GM18873 (cell line): Measurements from ENCODE around the gene RAB38.

Source experiments
- ATAC-seq: cut with Tn5 transposase; IDR thresholded peaks from one replicate; pipeline ENCODE4 v1.9.1; 2021; ENCODE audit warnings: mild to moderate bottlenecking, moderate library complexity, moderate number of reproducible peaks; ENCODE audit not compliant: unreplicated experiment, low FRiP score

Gene RAB38

DNA sequence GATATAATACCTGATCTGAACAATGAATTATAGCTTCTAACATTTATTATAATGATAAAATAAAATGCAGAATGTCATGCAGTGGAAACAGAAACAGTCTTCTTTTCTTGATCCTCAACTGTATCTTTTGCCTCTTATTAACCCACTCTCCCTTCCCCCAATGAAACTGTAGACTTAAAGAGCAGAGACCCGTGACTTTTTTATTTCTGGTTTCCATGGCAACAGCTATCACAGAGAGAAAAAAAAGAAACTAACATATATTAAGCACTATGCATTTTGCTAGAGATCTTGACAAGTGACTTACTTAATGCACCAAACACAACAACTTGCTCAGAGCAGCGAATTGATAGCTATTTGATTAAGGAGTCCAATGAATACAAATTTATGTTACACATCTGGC is 69.3 kb downstream of the RAB38 start:
- no peak for ATAC-seq

DNA sequence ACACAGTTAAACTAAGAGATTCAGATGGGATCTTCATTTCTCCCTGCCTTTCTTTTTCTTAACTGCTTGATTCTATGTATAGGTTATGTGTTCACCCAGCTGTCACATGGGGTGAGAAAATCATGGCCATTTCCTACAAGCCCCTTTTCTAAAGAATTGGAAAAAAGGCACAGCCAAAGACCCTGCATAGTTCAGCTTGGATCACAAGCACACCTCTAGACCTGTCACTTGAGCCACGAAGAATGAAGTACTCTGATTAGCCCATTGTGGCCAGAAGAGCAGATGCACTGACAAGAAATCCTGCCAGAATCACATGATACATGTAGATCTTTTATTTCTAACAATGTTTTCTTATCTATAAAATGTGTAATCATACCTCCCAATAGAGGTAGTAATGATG is 69.7 kb downstream of the RAB38 start:
- no peak for ATAC-seq

DNA sequence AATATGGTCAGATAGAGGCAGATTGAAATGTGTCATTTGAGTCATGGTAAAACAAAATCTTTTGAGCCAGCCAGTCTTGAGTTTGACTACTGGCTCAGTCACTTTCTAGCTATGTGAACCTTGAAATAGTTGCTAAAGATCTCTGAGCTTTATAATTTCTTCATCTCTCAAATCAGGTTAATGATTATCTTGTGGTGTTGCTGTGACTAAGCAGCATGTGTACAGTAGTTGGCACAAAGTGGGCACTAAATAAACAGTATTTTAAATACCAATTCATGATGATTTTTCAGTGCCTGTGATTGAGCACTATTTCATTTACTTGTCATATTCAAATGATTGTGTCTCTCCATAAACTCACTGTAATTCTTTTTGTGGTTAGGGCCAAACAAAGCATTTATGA is 70.8 kb downstream of the RAB38 start:
- no peak for ATAC-seq

DNA sequence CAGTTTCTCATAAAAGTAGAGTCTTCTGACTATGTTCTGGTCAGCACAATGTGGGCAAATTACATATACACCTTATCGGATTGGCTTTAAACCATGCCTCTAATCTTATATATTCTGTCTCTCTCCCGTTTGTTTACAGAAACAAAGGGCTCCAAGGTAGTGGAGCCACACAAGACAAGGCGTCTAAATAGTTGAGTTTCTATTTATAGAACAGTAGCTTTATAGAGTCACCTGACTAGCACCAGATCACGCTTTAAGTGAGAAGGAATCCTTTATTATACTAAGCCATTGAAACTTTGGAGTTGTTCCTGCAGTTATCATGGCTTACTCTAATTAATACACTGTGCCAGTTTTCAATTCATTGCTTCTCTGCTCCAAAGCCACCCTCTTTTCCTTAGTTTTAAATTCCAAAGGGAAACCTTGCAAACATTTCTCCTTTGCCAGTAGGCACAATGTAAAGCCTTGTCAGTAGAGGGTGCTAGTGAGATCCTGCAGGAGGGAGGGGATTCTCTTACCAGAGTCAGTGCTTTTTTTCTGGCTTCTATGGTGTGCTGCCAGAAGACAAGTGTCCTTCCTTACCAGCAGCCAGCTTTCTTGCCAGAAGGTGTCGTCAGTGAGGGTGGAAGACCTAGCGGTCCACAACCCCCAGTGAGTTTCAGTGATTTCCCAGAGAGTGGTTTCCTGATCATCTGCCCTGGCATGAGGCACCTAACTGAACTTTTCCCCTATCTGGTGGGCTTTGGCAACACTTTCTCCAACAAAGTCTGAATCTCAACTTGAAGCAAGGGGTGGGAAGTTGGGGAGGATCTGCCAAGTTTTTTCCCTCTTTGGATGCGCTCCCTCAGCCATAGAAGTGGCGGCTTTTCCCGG is 71.7 kb downstream of the RAB38 start:
- ATAC-seq, result peak; percentile 82

DNA sequence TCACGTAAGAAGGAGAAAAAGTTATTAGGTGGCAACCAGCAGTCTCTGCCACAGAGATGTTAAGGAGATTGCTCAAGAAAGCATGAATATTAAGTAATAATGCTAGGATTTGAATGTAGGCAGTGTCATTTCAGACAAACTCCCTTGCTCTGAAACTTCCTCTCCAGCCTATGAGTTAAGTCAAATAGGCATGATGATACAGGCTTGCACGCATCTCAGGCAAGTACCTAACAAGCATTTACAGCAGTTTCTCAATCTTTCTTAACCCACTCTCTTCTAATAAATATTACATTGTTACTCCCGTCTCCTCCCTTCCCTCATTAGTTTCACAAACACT is 72.7 kb downstream of the RAB38 start:
- no peak for ATAC-seq

DNA sequence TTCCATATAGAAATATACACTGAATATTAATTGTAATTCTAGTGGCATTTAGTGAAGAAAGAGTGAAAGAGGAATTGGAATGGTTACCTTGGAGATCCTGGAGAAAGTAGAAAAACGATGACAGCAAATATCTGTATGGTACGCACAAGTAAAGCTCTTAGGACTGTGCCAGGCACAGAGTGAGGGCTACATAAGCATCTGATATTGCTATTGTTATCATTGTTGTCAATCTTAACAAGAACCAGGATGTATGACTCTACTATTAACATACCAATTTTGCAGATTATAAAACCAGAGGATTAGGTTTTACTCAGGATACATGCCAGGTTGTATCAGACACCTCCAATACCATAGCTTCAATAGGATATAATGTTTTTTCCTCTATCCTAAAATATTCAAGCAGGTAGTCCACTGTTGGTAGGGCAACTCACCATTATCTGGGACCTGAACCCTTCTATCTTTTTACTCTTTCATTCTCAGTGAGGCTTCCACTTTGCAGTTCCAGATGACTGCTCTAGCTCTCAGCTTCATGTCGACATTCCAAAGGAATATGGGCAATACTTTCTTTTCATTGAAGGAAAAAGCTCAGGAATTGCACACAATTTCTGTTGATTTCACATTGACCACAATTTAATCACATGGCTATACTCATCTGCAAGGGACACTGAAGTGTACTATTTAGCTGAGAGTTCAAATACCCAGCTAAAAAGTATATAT is 73.2 kb downstream of the RAB38 start:
- no peak for ATAC-seq

DNA sequence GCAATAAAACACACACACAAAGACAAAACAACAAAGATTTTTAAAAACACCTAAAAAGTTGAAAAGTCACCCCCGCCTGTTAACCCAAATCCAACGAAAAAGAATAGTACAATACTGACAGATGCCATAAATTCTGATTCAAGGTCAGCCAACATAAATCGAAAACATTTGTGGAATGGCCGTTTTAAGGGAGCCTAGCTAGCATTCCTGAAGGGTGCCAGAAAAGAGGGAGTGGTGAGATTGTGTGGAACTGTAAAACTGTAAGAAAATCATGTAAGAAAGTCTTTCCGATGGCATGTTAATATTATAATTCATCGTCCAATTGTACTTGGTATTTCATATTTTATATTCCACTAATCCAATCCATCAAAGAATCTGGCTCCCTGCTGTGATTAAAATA is 75.1 kb downstream of the RAB38 start:
- ATAC-seq, result no peak

DNA sequence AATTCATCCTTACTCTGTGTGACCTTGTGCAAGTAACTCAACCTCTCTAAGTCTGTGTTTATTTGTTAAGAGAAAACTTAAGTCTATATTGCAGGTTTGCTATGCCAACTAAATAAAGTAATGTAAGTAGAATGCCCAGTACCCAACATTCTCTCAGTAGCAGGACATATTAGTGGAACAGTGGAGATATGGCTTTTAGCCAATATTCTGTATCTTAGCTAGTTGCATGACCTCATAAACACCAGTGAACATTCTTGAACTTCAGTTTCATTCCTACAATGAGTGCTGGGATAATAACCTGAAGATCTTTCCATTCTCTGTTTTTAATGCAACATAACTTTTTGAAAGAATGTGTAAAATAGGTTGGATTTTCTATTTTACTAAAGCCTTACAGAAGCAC is 77.0 kb downstream of the RAB38 start:
- no peak for ATAC-seq

DNA sequence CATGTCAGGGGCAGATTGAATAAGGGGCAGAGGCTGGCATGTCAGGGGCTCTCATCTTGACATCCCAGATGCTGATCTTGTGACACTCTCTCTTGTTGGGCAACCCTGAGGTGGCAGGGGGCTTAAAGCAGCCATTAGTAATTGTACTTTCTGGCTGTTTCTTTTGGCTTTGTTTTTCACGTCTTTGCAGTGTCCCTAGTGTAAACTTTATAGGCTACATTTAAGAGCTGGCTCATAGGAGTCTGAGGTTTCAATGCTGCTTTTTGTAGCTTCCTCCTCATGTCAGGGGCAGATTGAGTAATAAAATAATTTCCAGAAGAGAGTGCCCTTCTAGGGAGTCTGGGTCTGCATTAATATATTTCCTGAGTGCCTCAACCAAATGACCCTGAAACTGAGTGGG is 86.1 kb downstream of the RAB38 start:
- no peak for ATAC-seq

DNA sequence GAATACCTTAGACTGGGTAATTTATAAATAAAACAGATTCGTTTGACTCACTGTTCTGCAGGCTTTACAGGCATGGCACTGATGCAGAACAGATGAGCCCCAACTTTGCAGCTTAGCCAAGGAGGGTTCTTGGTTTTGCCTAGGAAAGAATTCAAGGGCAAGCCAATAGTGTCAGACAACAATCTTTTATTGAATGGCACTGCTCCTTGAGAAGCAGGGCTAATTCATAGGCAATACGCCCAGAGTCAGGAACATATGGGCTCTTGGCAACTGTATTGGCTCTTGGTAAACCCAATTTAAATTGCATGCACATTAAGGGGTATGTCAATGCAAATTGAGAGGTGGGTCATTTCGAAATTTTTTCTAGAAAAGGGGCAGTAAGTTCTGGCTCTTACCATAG is 87.9 kb downstream of the RAB38 start:
- no peak for ATAC-seq

DNA sequence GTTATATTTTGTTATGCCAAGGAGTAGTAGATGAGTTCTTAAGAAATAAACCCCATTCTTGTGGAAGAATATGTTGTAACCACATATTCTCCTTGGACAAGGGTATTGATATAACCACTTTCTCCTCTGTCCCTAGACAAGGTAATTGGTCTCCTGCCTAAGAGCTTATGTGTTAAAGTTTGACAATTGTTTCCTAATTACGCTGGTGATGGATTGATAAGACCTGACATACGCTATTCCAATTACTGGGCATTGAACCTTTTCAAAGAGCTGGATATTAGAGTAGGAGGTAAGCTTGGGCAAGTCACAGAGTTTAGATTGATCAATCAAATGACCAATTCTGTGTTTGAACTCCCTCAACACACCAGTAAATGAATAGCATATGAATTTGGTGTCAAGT is 88.9 kb downstream of the RAB38 start:
- no peak for ATAC-seq

DNA sequence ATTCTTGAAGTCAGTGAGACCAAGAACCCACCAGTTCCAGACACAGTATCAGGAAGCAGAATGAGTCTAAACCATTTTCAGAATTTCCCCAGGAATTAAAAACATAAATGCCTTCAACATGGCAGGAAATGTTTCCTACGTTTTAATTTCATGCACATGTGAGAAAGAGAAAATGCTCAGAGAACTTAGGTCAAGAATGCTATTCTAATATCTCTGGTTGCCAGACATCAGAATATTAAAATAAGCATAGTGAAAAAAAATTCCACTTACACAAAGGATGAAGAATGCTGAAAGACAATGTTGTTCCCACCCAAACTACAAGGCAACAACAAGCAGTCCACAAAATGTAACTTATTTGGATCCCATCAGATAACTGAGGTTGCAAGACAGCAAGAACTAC is 104.8 kb downstream of the RAB38 start:
- no peak for ATAC-seq

DNA sequence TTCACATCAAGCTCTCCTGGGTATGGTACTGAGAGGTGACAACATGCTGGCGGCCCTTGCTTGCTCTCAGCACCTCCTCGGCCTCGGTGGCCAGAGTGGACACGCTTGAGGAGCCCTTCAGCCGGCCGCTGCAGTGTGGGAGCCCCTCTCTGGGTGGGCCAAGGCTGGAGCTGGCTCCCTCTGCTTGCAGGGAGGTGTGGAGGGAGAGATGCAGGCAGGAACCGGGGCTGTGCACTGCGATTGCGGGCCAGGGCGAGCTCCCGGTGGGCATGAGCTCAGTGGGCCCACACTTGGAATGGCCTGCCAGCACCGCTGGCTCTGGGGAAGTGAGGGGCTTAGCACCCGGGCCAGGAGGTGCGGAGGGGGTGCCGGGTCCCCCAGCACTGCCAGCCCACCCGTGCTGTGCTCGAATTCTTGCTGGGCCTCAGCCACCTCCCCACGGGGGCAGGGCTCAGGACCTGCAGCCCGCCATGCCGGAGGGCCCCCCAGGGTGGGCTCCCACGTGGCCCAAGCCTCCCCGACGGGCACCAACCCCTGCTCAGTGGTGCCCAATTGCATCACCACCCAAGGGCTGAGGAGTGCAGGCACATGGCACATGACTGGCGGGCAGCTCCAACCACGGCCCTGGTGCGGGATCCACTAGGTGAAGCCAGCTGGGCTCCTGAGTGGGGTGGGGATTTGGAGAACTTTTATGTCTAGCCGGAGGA is 106.2 kb downstream of the RAB38 start:
- no peak for ATAC-seq

DNA sequence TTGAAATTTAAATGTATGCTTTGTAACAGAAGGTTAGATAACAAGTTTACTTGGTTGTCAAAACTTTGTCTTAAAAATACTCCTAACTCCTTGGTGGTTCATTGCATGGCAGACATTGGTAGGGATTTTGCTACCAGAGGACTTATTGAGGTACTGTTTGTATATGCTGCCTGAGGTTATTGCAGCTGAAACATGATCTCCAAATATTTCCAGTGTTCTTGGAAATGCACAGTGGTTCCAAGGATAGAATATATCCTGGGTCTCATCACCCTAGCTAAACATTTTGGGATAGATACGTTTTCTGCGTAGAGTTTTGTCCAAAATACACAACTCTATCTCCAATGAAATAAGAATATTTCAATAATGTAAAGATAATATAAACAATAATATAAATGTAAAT is 109.2 kb downstream of the RAB38 start:
- no peak for ATAC-seq

DNA sequence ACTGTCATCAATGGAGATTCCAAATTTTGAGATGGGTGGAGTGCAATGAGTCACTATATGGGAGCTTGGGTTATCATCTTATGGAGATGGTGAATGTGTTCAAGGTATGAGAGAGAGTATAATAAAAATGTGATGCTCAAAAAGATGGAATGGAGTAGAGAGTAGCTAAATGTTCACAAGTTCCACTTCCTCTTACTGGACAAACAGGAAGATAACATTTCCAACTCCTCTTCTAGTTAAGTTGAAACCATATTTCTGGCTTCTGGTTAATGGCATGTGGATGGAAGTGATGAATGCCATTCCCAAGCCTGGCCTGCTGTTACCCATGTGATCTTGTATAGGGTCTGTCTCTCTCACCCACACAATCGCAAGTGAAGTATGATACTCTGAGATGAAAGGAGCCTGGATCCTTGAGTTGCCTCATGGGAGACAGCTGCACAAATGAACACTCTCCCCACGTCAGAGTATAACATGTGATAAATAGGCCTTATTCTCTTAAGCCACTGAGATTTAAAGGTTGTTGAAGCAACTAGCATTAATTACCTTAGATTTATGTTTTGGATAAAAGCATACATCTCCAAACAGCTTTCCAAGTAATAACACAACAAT is 111.0 kb downstream of the RAB38 start:
- ATAC-seq, result no peak
